WTC11 (cell line): ENCODE results near the gene CACNG4. TPM values are rescaled to one million over a fixed set of nuclear protein-coding genes. Genes with fewer than 3 reads are reported as not detected.

ENCODE experiments used
- ATAC-seq: fragments of 200-7000 bp; cut with Tn5 transposase; 2 replicates; pipeline ENCODE4 v1.10.0; 2021; ENCODE audit warnings: mild to moderate bottlenecking, moderate library complexity
- CTCF ChIA-PET: fragments of 300-600 bp; sonication (Branson Sonifier 250); formaldehyde crosslinking; loops from one replicate; lab custom pipeline; 2021; ENCODE audit warnings: antibody characterized with exemption; lab: Charles Lee
- POLR2A ChIA-PET: fragments of 350-600 bp; sonication (Branson Sonifier 250); formaldehyde crosslinking; loops from one replicate; lab custom pipeline; 2021; ENCODE audit warnings: antibody characterized with exemption; lab: Charles Lee
- DNase-seq: peaks from one replicate; pipeline ENCODE4 v3.0.0; 2021; ENCODE audit warnings: low spot score
- H3K27ac Mint-ChIP-seq: 2 replicates; pipeline ENCODE4 v1.8.0; 2021; ENCODE audit warnings: mixed read lengths
- H3K27me3 Mint-ChIP-seq: 2 replicates; pipeline ENCODE4 v1.8.0; 2021; ENCODE audit warnings: low read depth, mild to moderate bottlenecking, moderate library complexity, mixed read lengths
- H3K36me3 Mint-ChIP-seq: 2 replicates; pipeline ENCODE4 v1.8.0; 2021; ENCODE audit warnings: mixed read lengths
- H3K4me1 Mint-ChIP-seq: 2 replicates; pipeline ENCODE4 v1.8.0; 2022; ENCODE audit warnings: mixed read lengths
- H3K4me3 Mint-ChIP-seq: 2 replicates; pipeline ENCODE4 v1.8.0; 2021; ENCODE audit warnings: mild to moderate bottlenecking, moderate library complexity, mixed read lengths
- H3K9me3 Mint-ChIP-seq: 2 replicates; pipeline ENCODE4 v1.8.0; 2021; ENCODE audit warnings: mixed read lengths
- ATF1 ChIP-seq: sonication (generic); formaldehyde crosslinking; IDR thresholded peaks from 2 replicates; pipeline ENCODE4 v1.8.1; 2023; ENCODE audit warnings: mild to moderate bottlenecking, moderate library complexity, missing genetic modification reagents
- E2F5 ChIP-seq: sonication (generic); formaldehyde crosslinking; IDR thresholded peaks from 2 replicates; pipeline ENCODE4 v1.8.1; 2022; ENCODE audit warnings: mild to moderate bottlenecking, moderate library complexity, missing genetic modification reagents
- ESRRA ChIP-seq: sonication (generic); formaldehyde crosslinking; IDR thresholded peaks from 2 replicates; pipeline ENCODE4 v1.8.1; 2022; ENCODE audit warnings: mild to moderate bottlenecking, missing genetic modification reagents, borderline replicate concordance
- ETV6 ChIP-seq: sonication (generic); formaldehyde crosslinking; IDR thresholded peaks from 2 replicates; pipeline ENCODE4 v1.8.1; 2022; ENCODE audit warnings: mild to moderate bottlenecking, missing genetic modification reagents
- HMGA2 ChIP-seq: fragments of 250-450 bp; sonication (Bioruptor Pico); IDR thresholded peaks from 2 replicates; pipeline ENCODE4 v1.4.0; 2021; ENCODE audit warnings: mild to moderate bottlenecking, moderate library complexity
- MLX ChIP-seq: sonication (generic); formaldehyde crosslinking; IDR thresholded peaks from 2 replicates; pipeline ENCODE4 v1.8.1; 2023; ENCODE audit warnings: mild to moderate bottlenecking, missing genetic modification reagents, moderate library complexity
- PREB ChIP-seq: sonication (generic); formaldehyde crosslinking; IDR thresholded peaks from 2 replicates; pipeline ENCODE4 v1.8.1; 2022; ENCODE audit warnings: mild to moderate bottlenecking, missing genetic modification reagents, moderate library complexity, borderline replicate concordance
- RELA ChIP-seq: sonication (generic); formaldehyde crosslinking; IDR thresholded peaks from 2 replicates; pipeline ENCODE4 v1.8.1; 2022; ENCODE audit warnings: missing genetic modification reagents, mild to moderate bottlenecking, borderline replicate concordance
- SMAD4 ChIP-seq: sonication (generic); formaldehyde crosslinking; IDR thresholded peaks from 2 replicates; pipeline ENCODE4 v1.8.0; 2022; ENCODE audit warnings: mild to moderate bottlenecking, missing genetic modification reagents
- TCF7 ChIP-seq: sonication (generic); formaldehyde crosslinking; IDR thresholded peaks from 2 replicates; pipeline ENCODE4 v1.8.0; 2022; ENCODE audit warnings: mild to moderate bottlenecking, low read depth, missing genetic modification reagents, moderate library complexity
- USF2 ChIP-seq: sonication (generic); formaldehyde crosslinking; IDR thresholded peaks from 2 replicates; pipeline ENCODE4 v1.8.1; 2023; ENCODE audit warnings: mild to moderate bottlenecking, missing genetic modification reagents, moderate library complexity
- ZNF219 ChIP-seq: sonication (generic); formaldehyde crosslinking; IDR thresholded peaks from 2 replicates; pipeline ENCODE4 v1.8.0; 2023; ENCODE audit warnings: missing genetic modification reagents, mild to moderate bottlenecking, borderline replicate concordance
- ZNF281 ChIP-seq: sonication (generic); formaldehyde crosslinking; IDR thresholded peaks from 2 replicates; pipeline ENCODE4 v1.8.0; 2023; ENCODE audit warnings: mild to moderate bottlenecking, missing genetic modification reagents
- ZNF425 ChIP-seq: fragments of 250-450 bp; sonication (Bioruptor Pico); conservative IDR thresholded peaks from 2 replicates; pipeline ENCODE4 v1.9.0; 2021; ENCODE audit warnings: mild to moderate bottlenecking
- ZNF671 ChIP-seq: fragments of 250-450 bp; sonication (Bioruptor Pico); IDR thresholded peaks from 2 replicates; pipeline ENCODE4 v1.8.0; 2021; ENCODE audit warnings: mild to moderate bottlenecking
- total RNA-seq: library from RNA; stranded (reverse); gene quantifications from 3 replicates; pipeline ENCODE4 v1.2.3, GENCODE V29; 2021
- TF ChIP-seq, protein P1 (sequence below): sonication (generic); formaldehyde crosslinking; IDR thresholded peaks from 2 replicates; pipeline ENCODE4 v1.8.1; 2023; ENCODE audit warnings: mild to moderate bottlenecking, missing genetic modification reagents

CACNG4 gene
- total RNA-seq, 1 experiment from 2014 or later, result 3.4 TPM

DNA sequence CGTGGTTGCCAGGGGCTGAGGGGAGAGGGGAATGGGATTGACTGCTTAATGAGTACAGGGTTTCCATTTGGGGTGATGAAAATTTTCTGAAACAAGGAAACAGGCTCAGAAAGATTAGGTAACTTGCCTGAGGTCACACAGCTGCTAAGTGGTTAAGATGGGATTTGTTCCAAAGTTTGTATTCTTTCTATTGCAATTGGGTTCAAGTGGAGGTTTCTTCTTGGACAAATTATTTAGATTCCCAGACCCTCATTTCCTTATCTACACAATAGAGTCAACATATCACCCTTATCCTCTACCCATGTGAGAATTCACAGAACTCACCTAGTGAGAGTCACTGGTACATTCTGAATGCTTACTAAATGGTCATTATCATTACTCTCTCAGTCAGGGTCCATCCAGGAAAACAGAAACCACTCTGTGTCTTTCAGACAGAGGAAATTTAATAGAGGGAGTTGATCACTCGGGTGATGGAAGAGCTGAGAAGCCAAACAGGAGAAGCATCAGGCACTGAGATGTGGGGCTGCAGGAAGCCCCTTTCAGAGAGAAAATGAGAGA is 22.6 kb downstream of the CACNG4 start:
- Mint-ChIP-seq H3K27me3 (peaks cover 3% of the 10 kb centered on the region; the same call in 1 of the 2 replicates), H3K36me3 (no peaks in the 10 kb centered on the region; the same call in 1 of the 2 replicates), H3K27ac (no peak overlapping the region), H3K9me3 (peaks cover 2% of the 10 kb centered on the region), H3K4me1 (no peaks in the 10 kb centered on the region; the same call in 1 of the 2 replicates), H3K4me3 (no peak overlapping the region)
- POLR2A ChIA-PET, result no interaction called here
- ATAC-seq, result no peak
- TF ChIP-seq TCF7, result no peak
- TF ChIP-seq ZNF425 (CRISPR knock-in tag), result no peak
- TF ChIP-seq SMAD4 (CRISPR knock-in tag), result no peak
- no peak for DNase-seq
- CTCF ChIA-PET, result interaction anchor here (0.6 to 2.3 kb wide), 3 partner anchors 13 to 70 kb away, joined by 6 to 12 read pairs (median 8); no protein-coding TSS in a partner anchor

GRCh38 chr17:66988069-66988798 is 23.7 kb downstream of the CACNG4 start:
- CTCF ChIA-PET, result interaction anchor here (0.7 to 2.3 kb wide), 4 partner anchors 14 to 317 kb away, joined by 3 to 12 read pairs (median 6); no protein-coding TSS in a partner anchor

DNA sequence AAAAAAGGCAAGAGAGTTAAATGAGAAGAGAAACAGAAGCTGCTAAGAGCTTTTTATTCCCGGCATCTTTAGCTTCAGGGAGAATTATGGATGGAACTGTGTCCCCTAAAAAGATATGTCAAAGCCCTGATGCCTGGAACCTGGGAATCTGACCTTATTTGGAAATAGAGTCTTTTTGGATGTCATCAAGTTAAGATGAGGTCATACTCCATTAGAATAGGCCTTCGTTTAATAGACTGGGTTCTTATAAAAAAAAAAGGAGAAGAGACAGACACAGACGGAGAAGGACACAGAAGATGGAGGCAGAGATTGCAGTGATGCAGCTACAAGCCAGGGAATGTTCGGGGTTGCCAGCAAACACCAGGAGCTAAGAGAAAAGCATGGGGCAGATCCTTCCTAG is 24.6 kb downstream of the CACNG4 start:
- POLR2A ChIA-PET, result no interaction called here
- CTCF ChIA-PET, result interaction anchor here (0.7 to 2.3 kb wide), 7 partner anchors 15 to 827 kb away, joined by 3 to 12 read pairs (median 3); no protein-coding TSS in a partner anchor
- DNase-seq (no peak), ATAC-seq (no peak)
- Mint-ChIP-seq H3K4me3 (no peak overlapping the region), H3K27ac (no peak overlapping the region), H3K36me3 (no peaks in the 10 kb centered on the region), H3K9me3 (no peaks in the 10 kb centered on the region), H3K4me1 (no peaks in the 10 kb centered on the region), H3K27me3 (peaks cover 3% of the 10 kb centered on the region; the same call in 1 of the 2 replicates)
- TF ChIP-seq, protein P1, sequence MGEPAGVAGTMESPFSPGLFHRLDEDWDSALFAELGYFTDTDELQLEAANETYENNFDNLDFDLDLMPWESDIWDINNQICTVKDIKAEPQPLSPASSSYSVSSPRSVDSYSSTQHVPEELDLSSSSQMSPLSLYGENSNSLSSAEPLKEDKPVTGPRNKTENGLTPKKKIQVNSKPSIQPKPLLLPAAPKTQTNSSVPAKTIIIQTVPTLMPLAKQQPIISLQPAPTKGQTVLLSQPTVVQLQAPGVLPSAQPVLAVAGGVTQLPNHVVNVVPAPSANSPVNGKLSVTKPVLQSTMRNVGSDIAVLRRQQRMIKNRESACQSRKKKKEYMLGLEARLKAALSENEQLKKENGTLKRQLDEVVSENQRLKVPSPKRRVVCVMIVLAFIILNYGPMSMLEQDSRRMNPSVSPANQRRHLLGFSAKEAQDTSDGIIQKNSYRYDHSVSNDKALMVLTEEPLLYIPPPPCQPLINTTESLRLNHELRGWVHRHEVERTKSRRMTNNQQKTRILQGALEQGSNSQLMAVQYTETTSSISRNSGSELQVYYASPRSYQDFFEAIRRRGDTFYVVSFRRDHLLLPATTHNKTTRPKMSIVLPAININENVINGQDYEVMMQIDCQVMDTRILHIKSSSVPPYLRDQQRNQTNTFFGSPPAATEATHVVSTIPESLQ (CRISPR knock-in tag), result no peak
- TF ChIP-seq HMGA2 (no peak), ZNF671 (CRISPR knock-in tag) (no peak), RELA (no peak), ZNF219 (no peak), ETV6 (CRISPR knock-in tag) (no peak), PREB (CRISPR knock-in tag) (no peak), USF2 (no peak), SMAD4 (CRISPR knock-in tag) (no peak), MLX (CRISPR knock-in tag) (no peak), ATF1 (CRISPR knock-in tag) (no peak), E2F5 (CRISPR knock-in tag) (no peak)

More at GRCh38 chr17:66988069-66988798, 23.7 kb downstream of the CACNG4 start:
- H3K4me1 Mint-ChIP-seq, result no peaks in the 10 kb centered on the region; the same call in 1 of the 2 replicates
- no peak for DNase-seq
- H3K27ac Mint-ChIP-seq, result no peak overlapping the region
- H3K9me3 Mint-ChIP-seq, result no peaks in the 10 kb centered on the region
- TF ChIP-seq ZNF281, result no peak
- no peak for TF ChIP-seq ESRRA (CRISPR knock-in tag)
- H3K4me3 Mint-ChIP-seq, result no peak overlapping the region
- ATAC-seq, result peak; percentile 22; the same call in 1 of the 2 replicates
- no peaks in the 10 kb centered on the region for H3K36me3 Mint-ChIP-seq
- POLR2A ChIA-PET, result no interaction called here
- H3K27me3 Mint-ChIP-seq, result peaks cover 3% of the 10 kb centered on the region; the same call in 1 of the 2 replicates
